Muscle layer of duodenum (tissue), 2 donors: ENCODE data around the gene SULF2.
A peak's percentile ranks its signal among the peaks of the same experiment; 100 is the strongest.

ENCODE experiments used
- H3K27ac ChIP-seq: one replicate; pipeline ENCODE4 v1.7.0; 2013; ENCODE audit warnings: mild to moderate bottlenecking, low read length
- H3K27me3 ChIP-seq: one replicate; pipeline ENCODE4 v1.7.0; 2013; ENCODE audit warnings: low read depth, mild to moderate bottlenecking, control low read depth, low read length
- H3K36me3 ChIP-seq, 2 donors: one replicate each; pipeline ENCODE4 v1.7.0; 2013; ENCODE audit warnings: low read length in 2 of 2, control low read depth in 1 of 2, mild to moderate bottlenecking in 1 of 2; ENCODE audit not compliant: insufficient read depth in 2 of 2, control insufficient read depth in 1 of 2
- H3K4me1 ChIP-seq, 2 donors: one replicate each; pipeline ENCODE4 v1.7.0; 2013; ENCODE audit warnings: low read length in 2 of 2, mild to moderate bottlenecking in 2 of 2, control low read depth in 1 of 2, moderate library complexity in 1 of 2; ENCODE audit not compliant: insufficient read depth in 2 of 2, control insufficient read depth in 1 of 2
- H3K4me3 ChIP-seq, 2 donors: one replicate each; pipeline ENCODE4 v1.7.0; 2013; ENCODE audit warnings: low read length in 2 of 2, low read depth in 1 of 2, mild to moderate bottlenecking in 1 of 2
- H3K9me3 ChIP-seq, 2 donors: one replicate each; pipeline ENCODE4 v1.7.0; 2013; ENCODE audit warnings: low read length in 2 of 2, control low read depth in 1 of 2, mild to moderate bottlenecking in 1 of 2; ENCODE audit not compliant: control insufficient read depth in 1 of 2
- donor health status: healthy.

SULF2 gene

DNA sequence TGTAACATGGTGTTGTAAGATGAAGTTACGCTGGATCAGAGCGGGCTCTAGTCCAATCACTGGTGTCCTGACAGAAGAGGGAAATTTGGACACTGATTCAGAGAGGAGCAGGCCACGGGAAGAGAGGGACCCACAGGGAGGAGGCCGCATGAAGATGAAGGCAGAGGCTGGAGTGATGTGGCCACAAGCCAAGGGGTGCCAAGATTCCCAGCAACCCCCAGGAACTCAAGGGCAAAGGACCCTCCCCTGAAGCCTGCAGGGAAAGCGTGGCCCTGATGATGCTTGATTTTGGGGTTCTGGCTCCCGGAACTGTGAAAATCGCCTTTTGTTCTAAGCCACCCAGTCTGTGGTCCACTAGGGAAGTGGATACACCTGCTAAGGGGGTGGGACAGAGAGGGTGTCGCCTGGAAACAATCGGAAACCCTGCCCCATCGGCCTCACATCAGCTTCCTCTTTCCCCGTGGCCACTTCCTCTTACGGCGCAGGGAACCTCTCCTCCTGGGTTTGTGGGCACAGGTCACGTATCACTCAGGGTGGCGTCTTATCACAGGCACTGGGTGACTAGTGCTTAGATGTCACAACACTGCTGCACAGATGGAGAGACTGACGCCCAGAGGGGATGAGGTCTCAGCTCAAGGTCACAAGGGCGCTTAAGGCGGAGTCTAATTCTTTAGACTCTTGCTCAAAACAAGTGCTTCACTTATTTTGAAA, 58.0 kb downstream of the SULF2 start:
- H3K27me3 ChIP-seq: no peaks in the 10 kb centered on the region
- H3K4me3 ChIP-seq: peak overlapping the region in 1 of 2 donors; percentile 20
- H3K36me3 ChIP-seq: no peaks in the 10 kb centered on the region
- no peaks in the 10 kb centered on the region for H3K9me3 ChIP-seq
- no peak overlapping the region for H3K27ac ChIP-seq
- no peaks in the 10 kb centered on the region for H3K4me1 ChIP-seq

- no peak overlapping the region for H3K27ac ChIP-seq
- H3K4me3 ChIP-seq: no peak overlapping the region
- H3K9me3 ChIP-seq: no peaks in the 10 kb centered on the region
- H3K36me3 ChIP-seq: no peaks in the 10 kb centered on the region
- H3K4me1 ChIP-seq: no peaks in the 10 kb centered on the region
- H3K27me3 ChIP-seq: no peaks in the 10 kb centered on the region
Measured at GRCh38 chr20:47726632-47727031, 58.6 kb downstream of the SULF2 start.

DNA sequence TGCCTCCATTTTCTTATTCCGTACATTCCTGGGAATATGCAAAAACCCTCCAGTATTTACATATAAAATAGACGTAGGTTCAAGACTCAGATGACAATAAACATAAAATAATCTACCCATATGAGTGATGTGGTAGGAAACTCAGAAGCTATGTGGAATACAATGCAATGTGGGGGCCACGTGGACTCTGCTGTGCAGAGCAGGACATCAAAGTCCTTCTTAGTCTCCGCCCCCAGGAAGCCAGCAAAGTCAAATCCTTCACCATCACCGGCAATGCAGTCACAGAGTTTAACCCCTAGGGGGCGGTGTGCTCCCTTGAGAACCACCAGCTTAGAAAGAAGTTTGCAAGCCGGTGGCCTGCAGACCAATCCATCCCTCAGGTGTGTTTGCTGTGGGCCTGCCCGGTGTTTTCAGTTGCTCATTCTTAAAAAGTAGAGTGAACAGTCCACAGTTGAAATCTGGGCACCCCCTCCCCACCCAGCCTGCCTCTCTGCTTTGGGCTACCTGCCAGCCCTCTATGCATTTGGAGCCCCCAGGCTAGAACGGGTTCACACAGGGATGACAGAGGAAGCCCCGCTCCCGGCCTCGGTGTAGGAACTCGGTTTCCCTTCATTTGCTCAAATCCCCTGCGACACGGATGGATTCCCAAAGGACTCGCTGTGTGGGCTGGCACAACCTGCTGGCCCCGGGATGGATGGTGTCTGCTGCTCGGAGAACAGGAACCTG, 59.9 kb downstream of the SULF2 start:
- Histone ChIP-seq H3K9me3 (no peaks in the 10 kb centered on the region), H3K27me3 (no peaks in the 10 kb centered on the region), H3K36me3 (no peaks in the 10 kb centered on the region), H3K4me3 (no peak overlapping the region), H3K4me1 (peaks cover 6 to 8% of the 10 kb centered on the region in 2 donors), H3K27ac (no peak overlapping the region)

GRCh38 chr20:47724910-47725247, 60.4 kb downstream of the SULF2 start:
- no peaks in the 10 kb centered on the region for H3K9me3 ChIP-seq
- H3K4me3 ChIP-seq: no peak overlapping the region
- H3K4me1 ChIP-seq: peaks cover 6 to 10% of the 10 kb centered on the region in 2 donors
- H3K27me3 ChIP-seq: no peaks in the 10 kb centered on the region
- no peak overlapping the region for H3K27ac ChIP-seq
- no peaks in the 10 kb centered on the region for H3K36me3 ChIP-seq

- Histone ChIP-seq H3K27ac (no peak overlapping the region), H3K4me3 (no peak overlapping the region), H3K4me1 (peaks cover 6 to 12% of the 10 kb centered on the region in 2 donors), H3K27me3 (no peaks in the 10 kb centered on the region), H3K36me3 (no peaks in the 10 kb centered on the region), H3K9me3 (no peaks in the 10 kb centered on the region)
Measured at GRCh38 chr20:47724396-47724795, 60.9 kb downstream of the SULF2 start.

DNA sequence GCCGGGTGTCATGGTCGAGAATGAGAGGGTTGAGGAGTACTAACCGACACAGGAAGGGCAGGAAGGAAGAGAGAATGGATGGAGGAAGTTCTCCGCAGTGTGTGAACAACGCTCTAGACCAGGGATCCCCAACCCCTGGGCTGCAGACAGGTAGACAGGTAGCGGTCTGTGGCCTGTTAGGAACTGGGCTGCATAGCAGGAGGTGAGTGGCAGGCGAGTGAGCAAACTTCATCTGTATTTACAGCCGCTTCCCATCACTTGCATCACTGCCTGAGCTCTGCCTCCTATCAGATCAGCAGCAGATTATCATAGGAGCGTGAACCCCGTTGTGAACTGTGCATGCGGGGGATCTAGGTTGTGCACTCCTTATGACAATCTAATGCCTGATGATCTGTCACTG, 62.0 kb downstream of the SULF2 start:
- H3K9me3 ChIP-seq: no peaks in the 10 kb centered on the region
- H3K4me3 ChIP-seq: no peak overlapping the region
- peaks cover 6 to 15% of the 10 kb centered on the region in 2 donors for H3K4me1 ChIP-seq
- H3K27ac ChIP-seq: no peak overlapping the region
- H3K36me3 ChIP-seq: no peaks in the 10 kb centered on the region
- H3K27me3 ChIP-seq: no peaks in the 10 kb centered on the region

- Histone ChIP-seq H3K27ac (peak overlapping the region; percentile 39), H3K4me1 (peaks cover 6 to 15% of the 10 kb centered on the region in 2 donors), H3K4me3 (peak overlapping the region in 1 of 2 donors; percentile 24), H3K9me3 (no peaks in the 10 kb centered on the region), H3K27me3 (no peaks in the 10 kb centered on the region), H3K36me3 (no peaks in the 10 kb centered on the region)
Measured at GRCh38 chr20:47720636-47721427, 64.4 kb downstream of the SULF2 start.

GRCh38 chr20:47719625-47720024, 65.7 kb downstream of the SULF2 start:
- H3K4me3 ChIP-seq: no peak overlapping the region
- no peaks in the 10 kb centered on the region for H3K27me3 ChIP-seq
- H3K4me1 ChIP-seq: peaks cover 6 to 15% of the 10 kb centered on the region in 2 donors
- no peaks in the 10 kb centered on the region for H3K9me3 ChIP-seq
- H3K27ac ChIP-seq: no peak overlapping the region
- H3K36me3 ChIP-seq: no peaks in the 10 kb centered on the region

DNA sequence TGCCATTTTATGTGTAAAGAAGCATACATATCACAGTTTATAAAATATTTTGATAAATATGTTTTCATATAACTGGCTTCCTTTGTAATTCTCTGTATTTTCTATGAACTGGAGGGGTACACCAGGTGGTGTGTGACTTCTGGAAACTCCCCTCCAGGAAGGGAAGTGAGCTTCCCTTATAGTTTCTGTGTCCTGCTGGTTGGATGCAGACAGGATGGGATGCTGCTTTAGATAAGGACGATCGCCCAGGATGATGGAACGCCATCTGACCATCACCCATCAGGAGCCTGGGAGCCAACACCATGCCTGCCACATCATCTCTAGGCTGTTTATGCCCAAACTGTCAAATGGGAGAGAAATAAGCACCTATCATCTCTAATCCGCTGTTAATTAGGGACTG, 66.1 kb downstream of the SULF2 start:
- Histone ChIP-seq H3K36me3 (no peaks in the 10 kb centered on the region), H3K4me1 (peaks cover 6 to 15% of the 10 kb centered on the region in 2 donors), H3K27me3 (no peaks in the 10 kb centered on the region), H3K27ac (no peak overlapping the region), H3K4me3 (no peak overlapping the region), H3K9me3 (no peaks in the 10 kb centered on the region)

DNA sequence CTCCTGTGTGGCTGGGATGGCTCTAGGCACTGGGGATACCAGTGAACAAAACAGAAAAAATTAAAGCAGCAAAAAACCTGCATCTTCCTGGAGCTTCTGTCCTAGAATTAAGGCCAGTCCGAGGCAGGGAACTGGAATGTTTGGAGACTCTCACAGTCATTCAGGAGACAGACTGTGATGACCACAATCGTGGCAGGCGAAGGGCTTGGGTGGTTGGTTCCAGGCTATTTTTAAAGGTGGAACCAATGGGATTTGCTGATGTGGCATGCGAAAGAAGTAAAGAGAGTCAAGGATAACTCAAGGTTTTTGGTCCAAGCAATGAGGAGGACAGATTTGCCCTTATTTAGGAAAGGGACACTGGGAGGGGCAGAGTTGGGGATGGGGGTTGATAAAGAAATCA, 66.9 kb downstream of the SULF2 start:
- no peaks in the 10 kb centered on the region for H3K9me3 ChIP-seq
- peaks cover 6 to 15% of the 10 kb centered on the region in 2 donors for H3K4me1 ChIP-seq
- H3K27me3 ChIP-seq: no peaks in the 10 kb centered on the region
- no peak overlapping the region for H3K27ac ChIP-seq
- no peak overlapping the region for H3K4me3 ChIP-seq
- no peaks in the 10 kb centered on the region for H3K36me3 ChIP-seq

DNA sequence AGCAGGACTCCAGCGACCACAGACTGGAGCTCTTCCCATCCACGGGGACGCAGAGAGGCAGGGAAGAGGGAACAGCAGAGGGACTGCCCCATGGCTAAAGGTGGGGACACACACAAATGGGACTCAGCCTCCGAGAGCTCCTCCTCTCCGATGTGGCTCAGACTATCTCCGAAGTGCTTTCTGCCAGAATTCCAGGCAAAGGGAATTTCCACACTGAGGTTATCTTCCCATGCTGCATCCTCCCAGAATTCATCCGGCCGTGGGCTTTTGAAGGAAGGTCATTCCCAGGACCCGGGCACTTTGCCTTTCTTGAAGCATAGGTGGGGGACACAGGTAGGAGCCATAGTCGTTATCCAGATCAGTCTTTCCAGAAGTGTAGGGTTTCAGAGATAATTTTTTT, 67.9 kb downstream of the SULF2 start:
- Histone ChIP-seq H3K9me3 (no peaks in the 10 kb centered on the region), H3K27me3 (no peaks in the 10 kb centered on the region), H3K36me3 (no peaks in the 10 kb centered on the region), H3K4me3 (no peak overlapping the region), H3K27ac (no peak overlapping the region), H3K4me1 (peaks cover 6 to 18% of the 10 kb centered on the region in 2 donors)
